GM19239 (cell line): Measurements from ENCODE around the gene VMP1.
A peak's percentile ranks its signal among the peaks of the same experiment; 100 is the strongest.

Experiments used
- DNase-seq: peaks from one replicate; pipeline ENCODE4 v3.0.0; 2011; ENCODE audit warnings: low spot score; ENCODE audit not compliant: insufficient read length
- FAIRE-seq: peaks from 2 replicates; lab custom pipeline; 2011; peaks lifted over from hg19 to GRCh38; lab: Jason Lieb, UNC

Gene VMP1

GRCh38 chr17:59702304-59702703 lies 5.2 kb upstream of the VMP1 start:
- no peak for DNase-seq
- FAIRE-seq, result no peak

GRCh38 chr17:59707971-59708430 lies 547 bp downstream of the VMP1 start:
- FAIRE-seq (no peak), DNase-seq (no peak)

DNA sequence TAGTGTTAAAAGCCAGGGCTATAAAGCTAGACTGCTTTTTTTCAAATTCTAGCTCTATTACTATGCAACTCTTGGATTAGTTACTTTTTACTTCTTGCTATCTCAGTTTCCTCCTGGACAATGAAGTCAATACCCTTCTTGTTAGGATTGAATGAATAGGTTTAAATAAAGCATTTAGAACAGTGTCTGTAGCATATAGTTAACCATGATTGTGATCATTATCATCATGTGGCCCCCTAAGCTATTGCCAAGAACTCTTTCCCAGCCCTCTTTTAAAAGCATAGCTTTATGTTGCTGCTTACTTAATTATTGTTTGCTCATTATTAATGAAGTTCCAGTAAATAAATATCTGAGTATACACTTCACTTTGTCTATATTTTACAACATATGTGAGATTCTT lies 4.5 kb downstream of the VMP1 start:
- FAIRE-seq, result no peak
- no peak for DNase-seq

- DNase-seq, result no peak
- FAIRE-seq, result no peak
Measured at GRCh38 chr17:59712862-59713261, 5.4 kb downstream of the VMP1 start.

DNA sequence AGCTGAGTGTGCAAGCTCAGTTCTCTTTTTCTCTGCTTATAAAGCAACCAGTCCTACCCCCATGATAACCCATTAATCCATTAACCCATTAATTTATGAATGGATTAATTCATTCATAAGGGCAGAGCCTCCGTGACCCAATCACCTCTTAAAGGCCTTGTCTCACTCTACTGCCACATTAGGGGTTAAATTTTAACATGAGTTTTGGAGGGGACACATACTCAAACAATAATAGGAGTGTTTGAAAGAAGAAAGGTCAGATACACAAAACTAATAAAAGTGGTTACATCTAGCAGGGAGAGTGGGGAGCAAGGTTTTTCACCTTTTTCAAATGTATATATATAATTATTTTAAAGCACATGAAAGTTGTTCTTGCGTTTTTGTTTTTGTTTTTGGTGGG lies 6.8 kb downstream of the VMP1 start:
- no peak for FAIRE-seq
- DNase-seq, result no peak

DNA sequence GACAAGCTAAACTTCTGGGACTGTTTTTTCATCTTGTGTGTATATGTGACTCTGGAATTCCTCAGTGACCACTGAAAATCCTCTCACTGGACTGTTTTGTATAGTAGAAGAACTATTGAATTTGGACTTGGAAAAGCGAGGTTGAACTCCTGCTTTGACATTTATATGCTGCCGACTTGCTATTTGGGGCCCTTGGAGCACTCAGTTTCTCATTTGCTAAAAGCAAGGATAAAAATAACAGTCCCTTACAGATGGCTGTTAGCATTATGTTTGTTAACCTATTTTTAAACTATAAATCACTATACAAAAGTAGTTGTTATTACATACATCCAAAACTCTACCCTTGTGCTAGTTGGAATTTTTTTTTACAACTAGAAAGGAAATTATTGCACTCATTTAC lies 9.0 kb downstream of the VMP1 start:
- FAIRE-seq, result no peak
- no peak for DNase-seq

DNA sequence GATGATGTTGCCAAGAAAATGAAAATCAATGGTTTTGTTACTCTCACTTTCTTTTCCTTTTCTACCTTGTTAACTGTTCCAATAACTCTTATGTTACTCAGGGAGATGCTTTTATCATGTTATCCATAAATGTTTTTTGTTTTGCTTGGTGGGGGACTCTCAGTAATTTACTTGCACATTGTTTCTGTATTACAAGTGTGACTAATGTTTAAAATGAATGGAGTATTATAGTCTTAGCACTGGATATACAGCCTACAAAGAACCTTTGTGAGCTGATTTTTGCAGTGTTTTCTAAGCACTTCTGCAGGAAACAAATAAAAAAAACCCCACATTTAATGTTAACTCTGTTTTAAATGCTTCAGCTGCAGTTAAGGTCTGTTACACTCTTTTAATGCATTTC lies 12.1 kb downstream of the VMP1 start:
- DNase-seq (no peak), FAIRE-seq (peak; percentile 42)

DNA sequence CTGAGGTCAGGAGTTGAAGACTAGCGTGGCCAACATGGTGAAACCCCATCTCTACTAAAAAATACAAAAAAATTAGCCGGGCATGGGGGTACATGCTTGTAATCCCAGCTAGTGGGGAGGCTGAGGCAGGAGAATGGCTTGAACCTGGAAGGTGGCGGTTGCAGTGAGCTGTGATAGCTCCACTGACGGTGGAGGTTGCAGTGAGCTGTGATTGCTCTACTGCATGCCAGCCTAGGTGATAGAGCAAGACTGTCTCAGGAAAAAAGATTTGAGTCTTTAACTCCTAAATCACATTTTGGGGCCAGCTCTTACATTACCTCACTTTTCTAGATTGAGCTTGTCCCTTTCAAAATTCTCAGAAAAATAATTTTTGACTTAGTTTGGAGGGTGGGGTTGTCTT lies 15.2 kb downstream of the VMP1 start:
- DNase-seq (no peak), FAIRE-seq (no peak)

DNA sequence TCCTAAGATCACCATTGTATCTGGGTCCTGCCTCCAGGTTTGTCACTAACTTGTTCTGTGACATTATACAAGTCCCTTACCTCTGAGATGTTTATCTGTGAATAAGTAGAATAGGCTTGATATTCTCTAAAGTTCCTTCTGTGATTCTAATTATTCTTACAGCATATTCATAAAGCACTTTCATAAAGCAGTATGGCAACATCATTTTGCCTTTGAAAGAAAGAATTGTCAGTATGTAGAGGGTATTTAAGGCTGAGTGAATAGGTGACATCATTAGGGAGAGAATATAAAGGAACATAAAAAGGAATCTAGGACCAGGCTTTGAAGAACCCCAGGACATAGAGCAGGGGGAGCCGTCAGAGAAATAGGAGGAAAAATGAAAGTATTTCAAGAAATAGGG lies 15.6 kb downstream of the VMP1 start:
- no peak for FAIRE-seq
- no peak for DNase-seq

GRCh38 chr17:59723607-59724006 lies 16.2 kb downstream of the VMP1 start:
- no peak for FAIRE-seq
- no peak for DNase-seq

DNA sequence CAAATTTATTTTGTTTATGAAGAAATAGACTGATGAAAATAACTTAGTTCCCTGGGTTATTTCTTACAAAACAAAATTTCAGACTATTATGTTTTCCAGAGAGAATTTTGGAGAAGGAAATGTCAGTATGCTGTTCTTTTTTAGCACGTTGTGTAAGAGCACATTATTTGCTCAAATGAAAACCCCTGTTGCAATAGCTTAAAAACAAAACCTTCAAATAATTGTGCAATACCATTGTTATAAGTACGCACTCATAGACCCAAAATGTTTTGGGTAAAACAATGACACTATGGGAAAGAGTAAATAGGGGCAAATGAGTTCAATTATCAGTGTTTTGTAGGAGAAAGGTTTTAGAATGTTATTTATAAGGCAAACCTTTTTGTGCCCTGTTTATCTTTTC lies 18.2 kb downstream of the VMP1 start:
- no peak for FAIRE-seq

GRCh38 chr17:59727817-59728533 lies 20.5 kb downstream of the VMP1 start:
- DNase-seq (no peak), FAIRE-seq (no peak)

More for the DNA sequence above, 18.2 kb downstream of the VMP1 start:
- DNase-seq, result no peak

GRCh38 chr17:59730268-59730834 lies 22.9 kb downstream of the VMP1 start:
- DNase-seq (no peak), FAIRE-seq (no peak)

- FAIRE-seq (no peak), DNase-seq (no peak)
Measured at GRCh38 chr17:59733697-59734096, 26.2 kb downstream of the VMP1 start.

- FAIRE-seq, result no peak
- no peak for DNase-seq
Measured at GRCh38 chr17:59734226-59734625, 26.8 kb downstream of the VMP1 start.

GRCh38 chr17:59737324-59737723 lies 29.9 kb downstream of the VMP1 start:
- FAIRE-seq (no peak), DNase-seq (no peak)

DNA sequence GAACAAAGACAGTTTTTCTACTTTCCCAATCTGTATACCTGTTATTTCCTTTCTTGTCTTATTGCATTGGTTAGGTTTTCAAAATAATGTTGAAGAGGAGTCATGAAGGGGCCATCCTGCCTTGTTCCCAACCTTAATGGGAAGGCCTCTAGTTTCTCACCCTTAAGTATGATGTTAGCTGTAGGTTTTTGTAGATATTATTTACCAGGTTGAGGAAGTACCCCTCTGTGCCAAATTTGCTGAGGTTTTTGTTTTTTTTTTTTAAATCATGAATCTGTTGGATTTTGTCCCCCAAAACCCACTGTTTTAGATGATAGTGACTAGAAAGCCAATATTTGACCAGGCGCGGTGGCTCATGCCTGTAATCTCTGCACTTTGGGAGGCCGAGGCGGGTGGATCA lies 36.4 kb downstream of the VMP1 start:
- no peak for DNase-seq
- no peak for FAIRE-seq

- DNase-seq (no peak), FAIRE-seq (no peak)
Measured at GRCh38 chr17:59745040-59745439, 37.6 kb downstream of the VMP1 start.

- FAIRE-seq (no peak), DNase-seq (no peak)
Measured at GRCh38 chr17:59746849-59747445, 39.5 kb downstream of the VMP1 start.

DNA sequence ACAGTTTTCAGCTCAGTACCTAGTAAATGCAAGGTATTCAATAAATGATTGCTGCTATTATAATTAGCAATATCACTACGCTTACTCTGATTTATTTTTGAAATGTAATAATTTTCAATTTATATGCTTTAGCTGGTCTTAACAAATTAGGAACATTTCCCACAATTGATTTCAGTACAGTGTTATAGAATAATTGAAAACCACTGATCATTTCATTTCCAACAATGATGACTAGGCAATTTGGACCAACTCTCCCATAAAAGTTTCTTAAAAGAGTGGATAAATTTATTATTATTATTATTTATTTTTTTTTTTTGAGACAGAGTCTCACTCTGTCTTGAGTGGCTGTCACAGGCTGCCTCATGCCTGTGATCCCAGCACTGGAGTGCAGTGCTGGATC lies 41.1 kb downstream of the VMP1 start:
- FAIRE-seq, result no peak
- DNase-seq, result no peak

GRCh38 chr17:59751955-59752413 lies 44.5 kb downstream of the VMP1 start:
- FAIRE-seq, result peak; percentile 35
- no peak for DNase-seq

DNA sequence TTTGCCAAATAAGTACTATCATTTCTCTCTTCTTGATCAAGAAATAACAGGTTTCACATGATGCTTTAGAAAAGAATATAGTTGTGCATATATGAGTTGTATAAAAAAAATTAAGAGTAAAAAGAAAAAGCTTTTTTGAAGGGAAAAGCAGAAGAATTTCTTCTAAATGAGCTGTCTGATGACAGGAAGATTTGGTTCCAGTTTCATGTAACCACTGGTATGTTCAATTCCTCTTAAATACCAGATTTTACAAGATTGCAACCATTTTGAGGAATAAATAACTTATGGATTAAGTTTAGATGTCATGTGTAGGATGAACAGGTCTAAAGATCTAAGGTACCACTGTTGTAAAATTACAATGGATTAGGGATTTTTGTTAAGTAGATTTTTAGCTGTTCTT lies 45.0 kb downstream of the VMP1 start:
- FAIRE-seq, result no peak
- DNase-seq, result no peak
